A673 (cell line): ENCODE results near the gene CACNA1G. TPM values are rescaled to one million over a fixed set of nuclear protein-coding genes. Genes with fewer than 3 reads are reported as not detected.

Experiments
- BruUV-seq: library from RNA; stranded (reverse); fragments of 400-500 nt; replicated peaks from 2 replicates; lab custom pipeline; 2021; lab: Mats Ljungman, UMichigan
- CTCF ChIA-PET: fragments of 300-600 bp; sonication (Branson Sonifier 250); formaldehyde crosslinking; loops from one replicate; lab custom pipeline; 2022; ENCODE audit warnings: antibody characterized with exemption; lab: Charles Lee
- POLR2A ChIA-PET: fragments of 300-600 bp; sonication (Branson Sonifier 250); formaldehyde crosslinking; loops from one replicate; lab custom pipeline; 2022; ENCODE audit warnings: antibody characterized with exemption; ENCODE audit not compliant: low non-redundant PET; lab: Charles Lee
- DNase-seq: peaks from one replicate; pipeline ENCODE4 v3.0.0-alpha.2; 2015; ENCODE audit warnings: low spot score
- H3K27ac ChIP-seq: fragments of 200-600 bp; sonication (generic); 2 replicates; pipeline ENCODE4 v1.5.1; 2016; ENCODE audit warnings: mixed run types, low read depth, mild to moderate bottlenecking, mixed read lengths, antibody characterized with exemption, low read length; ENCODE audit not compliant: poor library complexity, severe bottlenecking
- H3K27me3 ChIP-seq: fragments of 200-600 bp; sonication (generic); replicated peaks from 2 replicates; pipeline ENCODE4 v1.6.1; 2017; ENCODE audit warnings: mixed run types, low read depth, mild to moderate bottlenecking, mixed read lengths, antibody characterized with exemption, low read length; ENCODE audit not compliant: insufficient read depth, poor library complexity
- H3K36me3 ChIP-seq: fragments of 200-600 bp; sonication (generic); 2 replicates; pipeline ENCODE4 v1.6.1; 2016; ENCODE audit warnings: mixed run types, mild to moderate bottlenecking, mixed read lengths, antibody characterized with exemption, low read length; ENCODE audit not compliant: insufficient read depth, poor library complexity, severe bottlenecking
- H3K4me1 ChIP-seq: fragments of 200-600 bp; sonication (generic); 2 replicates; pipeline ENCODE4 v1.6.1; 2017; ENCODE audit warnings: mixed run types, mild to moderate bottlenecking, mixed read lengths, antibody characterized with exemption, low read length; ENCODE audit not compliant: insufficient read depth, poor library complexity, severe bottlenecking
- H3K4me3 ChIP-seq: fragments of 200-600 bp; sonication (generic); 2 replicates; pipeline ENCODE4 v1.5.1; 2016; ENCODE audit warnings: low read depth, mixed run types, mild to moderate bottlenecking, mixed read lengths, low read length; ENCODE audit not compliant: poor library complexity, severe bottlenecking
- H3K9me3 ChIP-seq: fragments of 200-600 bp; sonication (generic); 2 replicates; pipeline ENCODE4 v1.6.1; 2016; ENCODE audit warnings: mixed run types, low read depth, mild to moderate bottlenecking, mixed read lengths, antibody characterized with exemption, low read length; ENCODE audit not compliant: poor library complexity, severe bottlenecking
- CTCF ChIP-seq: fragments of 300-800, 200-600 bp; sonication (generic); conservative IDR thresholded peaks from 2 replicates; pipeline ENCODE4 v1.5.1; 2017; ENCODE audit warnings: low read depth, mild to moderate bottlenecking, antibody characterized with exemption, low read length, moderate library complexity, mixed read lengths
- EZH2 ChIP-seq: fragments of 200-600 bp; sonication (generic); IDR thresholded peaks from 2 replicates; pipeline ENCODE4 v1.6.1; 2017; ENCODE audit warnings: borderline replicate concordance, low read depth, mild to moderate bottlenecking, mixed read lengths, antibody characterized with exemption, low read length; ENCODE audit not compliant: poor library complexity, severe bottlenecking
- intact Hi-C: fragments of 100-400 bp; cut with micrococcal nuclease; formaldehyde crosslinking; loops from one replicate; pipeline ENCODE4 v1.10.0; 2022; ENCODE audit not compliant: unreplicated experiment
- total RNA-seq: library from RNA; stranded (reverse); gene quantifications from 2 replicates; pipeline ENCODE4 v1.2.3, GENCODE V29; 2021

The CACNA1G gene
- total RNA-seq, 1 experiment from 2014 or later: 7.1 TPM

- H3K36me3 ChIP-seq: no peaks in the 10 kb centered on the region
- BruUV-seq: no TSS peak
- peaks cover 11% of the 10 kb centered on the region for H3K27me3 ChIP-seq
- intact Hi-C loops: no loop called here
- H3K9me3 ChIP-seq: no peaks in the 10 kb centered on the region
- H3K4me3 ChIP-seq: peak overlapping the region; percentile 59
- no peak for DNase-seq
- no peak overlapping the region for H3K27ac ChIP-seq
- H3K4me1 ChIP-seq: peaks cover 31% of the 10 kb centered on the region
- TF ChIP-seq EZH2: no peak
- no peak for TF ChIP-seq CTCF
- ChIA-PET CTCF (no interaction called here), POLR2A (no interaction called here)
Measured at GRCh38 chr17:50558581-50558940, 2.0 kb upstream of the CACNA1G start.

GRCh38 chr17:50558941-50559614 lies 1.4 kb upstream of the CACNA1G start:
- H3K27me3 ChIP-seq: peaks cover 11% of the 10 kb centered on the region
- CTCF ChIA-PET: no interaction called here
- POLR2A ChIA-PET: no interaction called here
- no TSS peak for BruUV-seq
- intact Hi-C loops: no loop called here
- H3K4me1 ChIP-seq: peaks cover 35% of the 10 kb centered on the region
- no peak overlapping the region for H3K27ac ChIP-seq
- H3K36me3 ChIP-seq: no peaks in the 10 kb centered on the region
- no peak for TF ChIP-seq CTCF
- TF ChIP-seq EZH2: no peak
- DNase-seq: peak; percentile 71
- H3K9me3 ChIP-seq: no peaks in the 10 kb centered on the region
- H3K4me3 ChIP-seq: peak overlapping the region; percentile 59

GRCh38 chr17:50559674-50560184 lies 786 bp upstream of the CACNA1G start:
- DNase-seq: peak; percentile 92
- no TSS peak for BruUV-seq
- no peaks in the 10 kb centered on the region for H3K9me3 ChIP-seq
- no peaks in the 10 kb centered on the region for H3K36me3 ChIP-seq
- intact Hi-C loops: loop anchor here (5.0 kb wide), 1 partner anchor 43 kb away; no protein-coding TSS in a partner anchor
- peak overlapping the region; percentile 46 for H3K27ac ChIP-seq
- CTCF ChIA-PET: interaction anchor here (1.3 kb wide), 1 partner anchor 9 kb away, joined by 4 read pairs; no protein-coding TSS in a partner anchor
- peaks cover 11% of the 10 kb centered on the region for H3K27me3 ChIP-seq
- H3K4me1 ChIP-seq: peaks cover 42% of the 10 kb centered on the region
- peak overlapping the region; percentile 59 for H3K4me3 ChIP-seq
- TF ChIP-seq CTCF: no peak
- no peak for TF ChIP-seq EZH2
- POLR2A ChIA-PET: no interaction called here
